K562 (cell line): ENCODE results near the gene PRR15L. TPM values are rescaled to one million over a fixed set of nuclear protein-coding genes. Genes with fewer than 3 reads are reported as not detected.
A peak's percentile ranks its signal among the peaks of the same experiment; 100 is the strongest.

ENCODE experiments used
- E2F1 ChIP-seq: sonication (generic); formaldehyde crosslinking; IDR thresholded peaks from 2 replicates; pipeline ENCODE4 v1.8.1; 2023; ENCODE audit warnings: mild to moderate bottlenecking, missing genetic modification reagents, moderate library complexity
- GABPA ChIP-seq: fragments of 200-800 bp; sonication (Bioruptor generic); conservative IDR thresholded peaks from 2 replicates; pipeline ENCODE4 v1.6.1; 2016; ENCODE audit warnings: low read depth, missing genetic modification characterization, missing compliant biosample characterization
- IRF2 ChIP-seq: sonication (generic); formaldehyde crosslinking; IDR thresholded peaks from 2 replicates; pipeline ENCODE4 v1.8.1; 2022; ENCODE audit warnings: mild to moderate bottlenecking, missing genetic modification reagents
- PTRF ChIP-seq: fragments of 450-650 bp; IDR thresholded peaks from 2 replicates; pipeline ENCODE4 v1.6.1; 2016; ENCODE audit warnings: mild to moderate bottlenecking, missing genetic modification characterization, missing compliant biosample characterization
- RBM39 ChIP-seq: fragments of 200-400 bp; formaldehyde crosslinking; optimal IDR thresholded peaks from 2 replicates; pipeline ENCODE3; 2018; ENCODE audit warnings: low read depth, low read length
- VEZF1 ChIP-seq: fragments of 200-800 bp; sonication (Bioruptor generic); IDR thresholded peaks from 2 replicates; pipeline ENCODE4 v1.6.1; 2017; ENCODE audit warnings: missing genetic modification characterization, missing compliant biosample characterization
- polyA plus RNA-seq, 8 experiments: library from polyadenylated mRNA; depleted of rRNA in 4 of 8; stranded (reverse) in 5 of 8; unstranded in 3 of 8; fragments of >200 nt; fragmentation: Nextera tagmentation in 2 of 8; fragmentation: Illumina TruSeq in 1 of 8; extraction: Ambion mirVana in 2 of 8; extraction: Trizol in 1 of 8; gene quantifications; 2 replicates each; pipeline versions ENCODE4 v1.2.1 to v1.2.3, GENCODE V29; 2011 to 2014; ENCODE audit warnings: inconsistent platforms in 1 of 8, missing spikeins in 1 of 8
- total RNA-seq, 7 experiments: library from RNA; depleted of rRNA in 6 of 7; stranded (reverse); fragments of >200 nt in 6 of 7; fragmentation: Illumina TruSeq in 2 of 7; extraction: Trizol in 2 of 7; gene quantifications; 2 replicates each; pipeline versions ENCODE4 v1.2.1 to v1.2.3, GENCODE V29; 2011 to 2021; ENCODE audit warnings: low replicate concordance in 1 of 7
- TF ChIP-seq, protein P1 (sequence below): sonication (generic); formaldehyde crosslinking; IDR thresholded peaks from 2 replicates; pipeline ENCODE4 v1.8.1; 2023; ENCODE audit warnings: mild to moderate bottlenecking, missing genetic modification reagents
- TF ChIP-seq, protein P2 (sequence below): sonication (generic); formaldehyde crosslinking; IDR thresholded peaks from 2 replicates; pipeline ENCODE4 v1.4.0; 2020; ENCODE audit warnings: mild to moderate bottlenecking, missing genetic modification reagents
- TF ChIP-seq, protein P3 (sequence below): fragments of 250-450 bp; sonication (Bioruptor Pico); IDR thresholded peaks from 2 replicates; pipeline ENCODE4 v1.4.0; 2020; ENCODE audit warnings: mild to moderate bottlenecking, moderate library complexity
- TF ChIP-seq, protein P4 (sequence below): fragments of 200-800 bp; sonication (Bioruptor generic); IDR thresholded peaks from 2 replicates; pipeline ENCODE4 v1.6.1; 2016; ENCODE audit warnings: missing genetic modification characterization, missing compliant biosample characterization

The PRR15L gene
- total and polyA plus RNA-seq, 9 of the 15 experiments (the other 6 are each of a cell fraction or from before 2014, with no cell fraction given): 0.03 TPM; not detected in 8

- TF ChIP-seq, protein P1, sequence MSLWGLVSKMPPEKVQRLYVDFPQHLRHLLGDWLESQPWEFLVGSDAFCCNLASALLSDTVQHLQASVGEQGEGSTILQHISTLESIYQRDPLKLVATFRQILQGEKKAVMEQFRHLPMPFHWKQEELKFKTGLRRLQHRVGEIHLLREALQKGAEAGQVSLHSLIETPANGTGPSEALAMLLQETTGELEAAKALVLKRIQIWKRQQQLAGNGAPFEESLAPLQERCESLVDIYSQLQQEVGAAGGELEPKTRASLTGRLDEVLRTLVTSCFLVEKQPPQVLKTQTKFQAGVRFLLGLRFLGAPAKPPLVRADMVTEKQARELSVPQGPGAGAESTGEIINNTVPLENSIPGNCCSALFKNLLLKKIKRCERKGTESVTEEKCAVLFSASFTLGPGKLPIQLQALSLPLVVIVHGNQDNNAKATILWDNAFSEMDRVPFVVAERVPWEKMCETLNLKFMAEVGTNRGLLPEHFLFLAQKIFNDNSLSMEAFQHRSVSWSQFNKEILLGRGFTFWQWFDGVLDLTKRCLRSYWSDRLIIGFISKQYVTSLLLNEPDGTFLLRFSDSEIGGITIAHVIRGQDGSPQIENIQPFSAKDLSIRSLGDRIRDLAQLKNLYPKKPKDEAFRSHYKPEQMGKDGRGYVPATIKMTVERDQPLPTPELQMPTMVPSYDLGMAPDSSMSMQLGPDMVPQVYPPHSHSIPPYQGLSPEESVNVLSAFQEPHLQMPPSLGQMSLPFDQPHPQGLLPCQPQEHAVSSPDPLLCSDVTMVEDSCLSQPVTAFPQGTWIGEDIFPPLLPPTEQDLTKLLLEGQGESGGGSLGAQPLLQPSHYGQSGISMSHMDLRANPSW (CRISPR knock-in tag): no peak
- no peak for TF ChIP-seq RBM39
- peak; percentile 6; the same call in 1 of the 2 replicates for TF ChIP-seq VEZF1
- TF ChIP-seq, protein P2, sequence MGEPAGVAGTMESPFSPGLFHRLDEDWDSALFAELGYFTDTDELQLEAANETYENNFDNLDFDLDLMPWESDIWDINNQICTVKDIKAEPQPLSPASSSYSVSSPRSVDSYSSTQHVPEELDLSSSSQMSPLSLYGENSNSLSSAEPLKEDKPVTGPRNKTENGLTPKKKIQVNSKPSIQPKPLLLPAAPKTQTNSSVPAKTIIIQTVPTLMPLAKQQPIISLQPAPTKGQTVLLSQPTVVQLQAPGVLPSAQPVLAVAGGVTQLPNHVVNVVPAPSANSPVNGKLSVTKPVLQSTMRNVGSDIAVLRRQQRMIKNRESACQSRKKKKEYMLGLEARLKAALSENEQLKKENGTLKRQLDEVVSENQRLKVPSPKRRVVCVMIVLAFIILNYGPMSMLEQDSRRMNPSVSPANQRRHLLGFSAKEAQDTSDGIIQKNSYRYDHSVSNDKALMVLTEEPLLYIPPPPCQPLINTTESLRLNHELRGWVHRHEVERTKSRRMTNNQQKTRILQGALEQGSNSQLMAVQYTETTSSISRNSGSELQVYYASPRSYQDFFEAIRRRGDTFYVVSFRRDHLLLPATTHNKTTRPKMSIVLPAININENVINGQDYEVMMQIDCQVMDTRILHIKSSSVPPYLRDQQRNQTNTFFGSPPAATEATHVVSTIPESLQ: peak; percentile 86
- TF ChIP-seq, protein P3, sequence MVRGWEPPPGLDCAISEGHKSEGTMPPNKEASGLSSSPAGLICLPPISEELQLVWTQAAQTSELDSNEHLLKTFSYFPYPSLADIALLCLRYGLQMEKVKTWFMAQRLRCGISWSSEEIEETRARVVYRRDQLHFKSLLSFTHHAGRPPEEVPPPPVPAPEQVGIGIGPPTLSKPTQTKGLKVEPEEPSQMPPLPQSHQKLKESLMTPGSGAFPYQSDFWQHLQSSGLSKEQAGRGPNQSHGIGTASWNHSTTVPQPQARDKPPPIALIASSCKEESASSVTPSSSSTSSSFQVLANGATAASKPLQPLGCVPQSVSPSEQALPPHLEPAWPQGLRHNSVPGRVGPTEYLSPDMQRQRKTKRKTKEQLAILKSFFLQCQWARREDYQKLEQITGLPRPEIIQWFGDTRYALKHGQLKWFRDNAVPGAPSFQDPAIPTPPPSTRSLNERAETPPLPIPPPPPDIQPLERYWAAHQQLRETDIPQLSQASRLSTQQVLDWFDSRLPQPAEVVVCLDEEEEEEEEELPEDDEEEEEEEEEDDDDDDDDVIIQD (CRISPR knock-in tag): no peak
- 0 out of 2 replicates have a peak, but pooled peaks have one; percentile 43 for TF ChIP-seq PTRF (tag)
- peak; percentile 73 for TF ChIP-seq E2F1 (CRISPR knock-in tag)
- peak; percentile 77 for TF ChIP-seq GABPA (tag)
- TF ChIP-seq, protein P4, sequence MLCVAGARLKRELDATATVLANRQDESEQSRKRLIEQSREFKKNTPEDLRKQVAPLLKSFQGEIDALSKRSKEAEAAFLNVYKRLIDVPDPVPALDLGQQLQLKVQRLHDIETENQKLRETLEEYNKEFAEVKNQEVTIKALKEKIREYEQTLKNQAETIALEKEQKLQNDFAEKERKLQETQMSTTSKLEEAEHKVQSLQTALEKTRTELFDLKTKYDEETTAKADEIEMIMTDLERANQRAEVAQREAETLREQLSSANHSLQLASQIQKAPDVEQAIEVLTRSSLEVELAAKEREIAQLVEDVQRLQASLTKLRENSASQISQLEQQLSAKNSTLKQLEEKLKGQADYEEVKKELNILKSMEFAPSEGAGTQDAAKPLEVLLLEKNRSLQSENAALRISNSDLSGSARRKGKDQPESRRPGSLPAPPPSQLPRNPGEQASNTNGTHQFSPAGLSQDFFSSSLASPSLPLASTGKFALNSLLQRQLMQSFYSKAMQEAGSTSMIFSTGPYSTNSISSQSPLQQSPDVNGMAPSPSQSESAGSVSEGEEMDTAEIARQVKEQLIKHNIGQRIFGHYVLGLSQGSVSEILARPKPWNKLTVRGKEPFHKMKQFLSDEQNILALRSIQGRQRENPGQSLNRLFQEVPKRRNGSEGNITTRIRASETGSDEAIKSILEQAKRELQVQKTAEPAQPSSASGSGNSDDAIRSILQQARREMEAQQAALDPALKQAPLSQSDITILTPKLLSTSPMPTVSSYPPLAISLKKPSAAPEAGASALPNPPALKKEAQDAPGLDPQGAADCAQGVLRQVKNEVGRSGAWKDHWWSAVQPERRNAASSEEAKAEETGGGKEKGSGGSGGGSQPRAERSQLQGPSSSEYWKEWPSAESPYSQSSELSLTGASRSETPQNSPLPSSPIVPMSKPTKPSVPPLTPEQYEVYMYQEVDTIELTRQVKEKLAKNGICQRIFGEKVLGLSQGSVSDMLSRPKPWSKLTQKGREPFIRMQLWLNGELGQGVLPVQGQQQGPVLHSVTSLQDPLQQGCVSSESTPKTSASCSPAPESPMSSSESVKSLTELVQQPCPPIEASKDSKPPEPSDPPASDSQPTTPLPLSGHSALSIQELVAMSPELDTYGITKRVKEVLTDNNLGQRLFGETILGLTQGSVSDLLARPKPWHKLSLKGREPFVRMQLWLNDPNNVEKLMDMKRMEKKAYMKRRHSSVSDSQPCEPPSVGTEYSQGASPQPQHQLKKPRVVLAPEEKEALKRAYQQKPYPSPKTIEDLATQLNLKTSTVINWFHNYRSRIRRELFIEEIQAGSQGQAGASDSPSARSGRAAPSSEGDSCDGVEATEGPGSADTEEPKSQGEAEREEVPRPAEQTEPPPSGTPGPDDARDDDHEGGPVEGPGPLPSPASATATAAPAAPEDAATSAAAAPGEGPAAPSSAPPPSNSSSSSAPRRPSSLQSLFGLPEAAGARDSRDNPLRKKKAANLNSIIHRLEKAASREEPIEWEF (CRISPR knock-in tag): no peak
- TF ChIP-seq IRF2 (CRISPR knock-in tag): no peak
These were observed 16.2 kb downstream of the PRR15L start, which contains the start of gene PNPO (continued) for GRCh38 chr17:47941246-47942095.
